OCI-LY3 (cell line): ENCODE results near the gene LRWD1.

ENCODE experiments used
- H2AFZ ChIP-seq: fragments of 200-600, 300-600 bp; shearing (Covaris generic); 2 replicates; pipeline ENCODE4 v1.6.0; 2014; ENCODE audit warnings: antibody characterized with exemption, low read depth, low read length
- H3K27ac ChIP-seq: fragments of 200-600, 300-600 bp; sonication (generic); 2 replicates; pipeline ENCODE4 v1.5.1; 2014; ENCODE audit warnings: mild to moderate bottlenecking, low read length, moderate library complexity, mixed read lengths
- H3K27me3 ChIP-seq: fragments of 200-600, 300-600 bp; sonication (generic); 2 replicates; pipeline ENCODE4 v1.6.1; 2014; ENCODE audit warnings: low read depth, low read length, mixed read lengths
- H3K36me3 ChIP-seq: fragments of 200-600, 300-600 bp; sonication (generic); replicated peaks from 2 replicates; pipeline ENCODE3; 2014; ENCODE audit warnings: low read depth, low read length, mixed read lengths
- H3K4me1 ChIP-seq: fragments of 300-600, 200-600 bp; sonication (generic); 2 replicates; pipeline ENCODE4 v1.6.1; 2014; ENCODE audit warnings: low read length, mixed read lengths
- H3K4me2 ChIP-seq: fragments of 200-600, 300-600 bp; sonication (generic); 2 replicates; pipeline ENCODE4 v1.6.1; 2014; ENCODE audit warnings: low read length, mixed read lengths
- H3K4me3 ChIP-seq: fragments of 300-600, 200-600 bp; sonication (generic); 2 replicates; pipeline ENCODE4 v1.5.1; 2014; ENCODE audit warnings: antibody characterized with exemption, mild to moderate bottlenecking, low read length, moderate library complexity
- H3K79me2 ChIP-seq: fragments of 300-600, 200-600 bp; shearing (Covaris generic); 2 replicates; pipeline ENCODE4 v1.6.1; 2014; ENCODE audit warnings: mild to moderate bottlenecking, low read length, mixed read lengths
- H3K9ac ChIP-seq: fragments of 300-600, 200-600 bp; shearing (Covaris generic); 2 replicates; pipeline ENCODE4 v1.6.0; 2014; ENCODE audit warnings: mild to moderate bottlenecking, low read length, moderate library complexity
- H3K9me3 ChIP-seq: fragments of 200-600, 300-600 bp; shearing (Covaris generic); 2 replicates; pipeline ENCODE4 v1.6.1; 2014; ENCODE audit warnings: low read length, mixed read lengths; ENCODE audit not compliant: insufficient read depth
- H4K20me1 ChIP-seq: fragments of 200-600, 300-600 bp; sonication (generic); 2 replicates; pipeline ENCODE4 v1.6.1; 2016; ENCODE audit warnings: low read length, mixed read lengths; ENCODE audit not compliant: insufficient read depth
- CTCF ChIP-seq: fragments of 200-600, 300-600 bp; sonication (generic); IDR thresholded peaks from 2 replicates; pipeline ENCODE4 v1.5.1; 2014; ENCODE audit warnings: antibody characterized with exemption, low read length, low read depth
- EZH2phosphoT487 ChIP-seq: fragments of 200-600 bp; shearing (Covaris generic); IDR thresholded peaks from 2 replicates; pipeline ENCODE4 v1.6.1; 2018; ENCODE audit warnings: antibody characterized with exemption, mixed run types, low read depth

The LRWD1 gene

GRCh38 chr7:102469972-102470825, 5.4 kb downstream of the LRWD1 start:
- TF ChIP-seq EZH2phosphoT487 = no peak
- no peak for TF ChIP-seq CTCF
- Histone ChIP-seq H3K27ac (no peak overlapping the region), H3K9ac (no peak overlapping the region), H3K36me3 (no peaks in the 10 kb centered on the region), H3K4me3 (no peak overlapping the region), H3K79me2 (no peaks in the 10 kb centered on the region), H3K27me3 (no peaks in the 10 kb centered on the region), H3K4me1 (peaks cover 6% of the 10 kb centered on the region; the same call in 1 of the 2 replicates), H4K20me1 (no peaks in the 10 kb centered on the region), H3K4me2 (no peak overlapping the region), H2AFZ (no peak overlapping the region), H3K9me3 (no peaks in the 10 kb centered on the region)

GRCh38 chr7:102471791-102472125, 7.0 kb downstream of the LRWD1 start:
- Histone ChIP-seq H2AFZ (no peak overlapping the region), H3K4me2 (no peak overlapping the region), H3K36me3 (no peaks in the 10 kb centered on the region), H3K4me3 (no peak overlapping the region), H3K9me3 (no peaks in the 10 kb centered on the region), H3K9ac (no peak overlapping the region), H3K27ac (no peak overlapping the region), H4K20me1 (no peaks in the 10 kb centered on the region), H3K27me3 (no peaks in the 10 kb centered on the region), H3K79me2 (no peaks in the 10 kb centered on the region), H3K4me1 (no peaks in the 10 kb centered on the region)
- TF ChIP-seq EZH2phosphoT487 (no peak), CTCF (no peak)

GRCh38 chr7:102472126-102473041, 7.6 kb downstream of the LRWD1 start:
- Histone ChIP-seq H3K9ac (no peak overlapping the region), H2AFZ (no peak overlapping the region), H3K4me2 (no peak overlapping the region), H3K4me1 (no peaks in the 10 kb centered on the region), H3K27ac (no peak overlapping the region), H3K4me3 (no peak overlapping the region), H3K27me3 (no peaks in the 10 kb centered on the region), H3K9me3 (no peaks in the 10 kb centered on the region), H3K36me3 (no peaks in the 10 kb centered on the region), H3K79me2 (no peaks in the 10 kb centered on the region), H4K20me1 (no peaks in the 10 kb centered on the region)
- TF ChIP-seq EZH2phosphoT487 (no peak), CTCF (no peak)
